CD14-positive monocyte (primary cell): Measurements from ENCODE around the gene PRMT5. TPM values are rescaled to one million over a fixed set of nuclear protein-coding genes. Genes with fewer than 3 reads are reported as not detected.

Source experiments
- DNase-seq, 3 donors: peaks; one replicate each; pipeline ENCODE4 v3.0.0-alpha.2; 2011 to 2022
- H2AFZ ChIP-seq: 2 replicates; pipeline ENCODE4 v1.6.0; 2012; ENCODE audit warnings: mild to moderate bottlenecking, low read depth, low read length, inconsistent platforms; ENCODE audit not compliant: insufficient read depth, poor library complexity, severe bottlenecking
- H3K27ac ChIP-seq, 2 donors: 1 replicate in 1 of 2; 2 replicates in 1 of 2; pipeline ENCODE4 v1.5.1; 2012 to 2013; ENCODE audit warnings: low read length in 2 of 2, control low read depth in 1 of 2, inconsistent platforms in 1 of 2, low read depth in 1 of 2, mild to moderate bottlenecking in 1 of 2
- H3K27me3 ChIP-seq, 2 donors: one replicate each; pipeline versions ENCODE4 v1.6.0 to v1.6.1; 2011 to 2013; ENCODE audit warnings: low read length in 2 of 2; ENCODE audit not compliant: control insufficient read depth in 2 of 2, insufficient read depth in 2 of 2
- H3K36me3 ChIP-seq, 2 donors: replicated peaks in 1 of 2; 1 replicate in 1 of 2; 2 replicates in 1 of 2; pipeline versions ENCODE4 v1.5.1 to v1.6.1; 2012 to 2013; ENCODE audit warnings: low read length in 2 of 2, control low read depth in 1 of 2, inconsistent platforms in 1 of 2, mild to moderate bottlenecking in 1 of 2; ENCODE audit not compliant: insufficient read depth in 2 of 2, control insufficient read depth in 1 of 2
- H3K4me1 ChIP-seq, 2 donors: 1 replicate in 1 of 2; 2 replicates in 1 of 2; pipeline versions ENCODE4 v1.5.1 to v1.6.1; 2012 to 2013; ENCODE audit warnings: low read length in 2 of 2, control low read depth in 1 of 2, inconsistent platforms in 1 of 2, mild to moderate bottlenecking in 1 of 2, moderate library complexity in 1 of 2; ENCODE audit not compliant: insufficient read depth in 2 of 2, control insufficient read depth in 1 of 2
- H3K4me2 ChIP-seq: replicated peaks from 2 replicates; pipeline ENCODE3; 2012; ENCODE audit warnings: low read length, moderate library complexity, mild to moderate bottlenecking; ENCODE audit not compliant: poor library complexity, severe bottlenecking; ENCODE audit errors: extremely low read depth
- H3K4me3 ChIP-seq, 3 experiments: fragments of 200-600 bp in 1 of 3; sonication (generic) in 1 of 3; replicated peaks in 1 of 3; 1 replicate in 2 of 3; 2 replicates in 1 of 3; pipeline ENCODE4 v1.5.1; 2011 to 2013; ENCODE audit warnings: low read length in 3 of 3, mild to moderate bottlenecking in 3 of 3, control low read depth in 2 of 3, low read depth in 2 of 3, inconsistent platforms in 1 of 3, moderate library complexity in 1 of 3
- H3K79me2 ChIP-seq: 2 replicates; pipeline ENCODE4 v1.6.0; 2012; ENCODE audit warnings: mild to moderate bottlenecking, control low read depth, inconsistent platforms, low read length, moderate library complexity; ENCODE audit not compliant: insufficient read depth
- H3K9ac ChIP-seq: 2 replicates; pipeline ENCODE4 v1.6.0; 2017; ENCODE audit warnings: low read length, mild to moderate bottlenecking; ENCODE audit not compliant: insufficient read depth, poor library complexity, severe bottlenecking
- H3K9me3 ChIP-seq, 2 donors: replicated peaks in 1 of 2; 1 replicate in 1 of 2; 2 replicates in 1 of 2; pipeline versions ENCODE4 v1.5.1 to v1.6.1; 2012 to 2013; ENCODE audit warnings: low read length in 2 of 2, control low read depth in 1 of 2; ENCODE audit not compliant: control insufficient read depth in 1 of 2, insufficient read depth in 1 of 2
- H4K20me1 ChIP-seq: 2 replicates; pipeline ENCODE4 v1.6.0; 2012; ENCODE audit warnings: mild to moderate bottlenecking, low read length, control low read depth, moderate library complexity; ENCODE audit not compliant: insufficient read depth
- H3K27ac Mint-ChIP-seq, 7 donors: one replicate each; pipeline ENCODE4 v1.8.0; 2020; ENCODE audit warnings: mild to moderate bottlenecking in 7 of 7, mixed read lengths in 7 of 7, moderate library complexity in 6 of 7, inconsistent platforms in 2 of 7
- H3K27me3 Mint-ChIP-seq, 3 donors: one replicate each; pipeline ENCODE4 v1.8.0; 2021 to 2022; ENCODE audit warnings: low read depth in 3 of 3, mild to moderate bottlenecking in 3 of 3, mixed read lengths in 3 of 3, moderate library complexity in 3 of 3, inconsistent platforms in 1 of 3
- H3K36me3 Mint-ChIP-seq, 2 donors: one replicate each; pipeline ENCODE4 v1.8.0; 2020; ENCODE audit warnings: mixed read lengths in 2 of 2, inconsistent platforms in 1 of 2, mild to moderate bottlenecking in 1 of 2
- H3K4me1 Mint-ChIP-seq: one replicate; pipeline ENCODE4 v1.8.0; 2020; ENCODE audit warnings: mild to moderate bottlenecking, mixed read lengths
- H3K4me3 Mint-ChIP-seq, 2 donors: one replicate each; pipeline ENCODE4 v1.8.0; 2020; ENCODE audit warnings: mild to moderate bottlenecking in 2 of 2, mixed read lengths in 2 of 2, moderate library complexity in 1 of 2
- H3K9me3 Mint-ChIP-seq, 7 donors: one replicate each; pipeline ENCODE4 v1.8.0; 2020 to 2022; ENCODE audit warnings: mixed read lengths in 7 of 7, mild to moderate bottlenecking in 6 of 7, moderate library complexity in 6 of 7, inconsistent platforms in 2 of 7
- CTCF ChIP-seq: fragments of 200-600 bp; IDR thresholded peaks from one replicate; pipeline ENCODE4 v1.8.0; 2022; ENCODE audit warnings: antibody characterized with exemption, mild to moderate bottlenecking
- WGBS: methylation state at CpG from one replicate; pipeline ENCODE4 v1.1.5; 2013; ENCODE audit warnings: missing lambda C conversion rate; ENCODE audit not compliant: insufficient coverage; 5-methylcytosine and 5-hydroxymethylcytosine counted together
- intact Hi-C, 2 donors: fragments of 100-400 bp; cut with micrococcal nuclease; formaldehyde crosslinking; loops; one replicate each; pipeline versions ENCODE4 v1.15.0 to v1.15.1; 2023
- polyA plus RNA-seq, 3 donors: library from polyadenylated mRNA; depleted of rRNA in 1 of 3; unstranded in 2 of 3; stranded (reverse) in 1 of 3; fragments of 300-500 nt in 2 of 3; fragments of >200 nt in 1 of 3; fragmentation: Illumina TruSeq in 2 of 3; gene quantifications; 1 replicate in 2 of 3; 2 replicates in 1 of 3; pipeline ENCODE4 v1.2.3, GENCODE V29; 2012 to 2021

PRMT5 gene
- polyA plus RNA-seq, 3 donors, result 38.7 to 44.4 (median 44.1) TPM

DNA sequence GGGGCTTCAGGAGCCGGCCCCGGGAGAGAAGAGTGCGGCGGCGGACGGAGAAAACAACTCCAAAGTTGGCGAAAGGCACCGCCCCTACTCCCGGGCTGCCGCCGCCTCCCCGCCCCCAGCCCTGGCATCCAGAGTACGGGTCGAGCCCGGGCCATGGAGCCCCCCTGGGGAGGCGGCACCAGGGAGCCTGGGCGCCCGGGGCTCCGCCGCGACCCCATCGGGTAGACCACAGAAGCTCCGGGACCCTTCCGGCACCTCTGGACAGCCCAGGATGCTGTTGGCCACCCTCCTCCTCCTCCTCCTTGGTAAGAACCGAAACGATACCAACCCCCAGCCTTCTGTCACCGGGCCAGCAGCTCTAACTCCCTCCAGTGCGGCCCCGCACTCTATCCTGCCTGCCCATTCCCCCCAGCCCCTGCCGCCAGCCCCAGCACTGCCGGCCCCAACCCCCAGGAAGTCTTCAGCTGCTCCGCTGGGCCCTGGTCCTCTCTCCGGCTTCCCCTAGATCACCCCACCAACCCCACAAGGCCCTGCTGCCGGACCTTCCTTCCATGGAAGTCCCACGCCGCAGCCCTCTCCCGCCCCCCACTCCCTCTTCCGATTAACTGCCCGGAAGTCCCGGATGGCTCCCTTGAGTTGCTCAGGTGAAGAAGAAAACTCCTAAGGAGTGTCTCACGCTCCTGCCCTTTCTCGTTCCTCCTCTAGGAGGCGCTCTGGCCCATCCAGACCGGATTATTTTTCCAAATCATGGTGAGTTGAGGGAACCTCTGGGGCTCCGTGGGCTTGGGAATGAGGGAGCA is 56.9 kb downstream of the PRMT5 start:
- Mint-ChIP-seq H3K36me3 (peaks cover 37 to 43% of the 10 kb centered on the region in 2 donors), H3K9me3 (peaks cover 0 to 2% (median 0%) of the 10 kb centered on the region in 7 donors), H3K27ac (peak overlapping the region in 6 of 7 donors; percentile 50 to 97 (median 90)), H3K4me3 (peak overlapping the region; percentile 83 to 92), H3K27me3 (peaks cover 0 to 2% (median 0%) of the 10 kb centered on the region in 3 donors), H3K4me1 (peaks cover 23% of the 10 kb centered on the region)
- Histone ChIP-seq H3K79me2 (peaks cover 23% of the 10 kb centered on the region), H3K27ac (peak overlapping the region; percentile 78 to 91), H3K9me3 (no peaks in the 10 kb centered on the region), H3K4me3 (peak overlapping the region; percentile 76 to 93 (median 90)), H3K4me1 (peaks cover 19 to 25% of the 10 kb centered on the region in 2 donors), H3K27me3 (no peaks in the 10 kb centered on the region), H3K9ac (peak overlapping the region; percentile 87), H4K20me1 (peaks cover 44% of the 10 kb centered on the region), H3K36me3 (peaks cover 36 to 43% of the 10 kb centered on the region in 2 donors), H3K4me2 (peak overlapping the region; percentile 82), H2AFZ (peak overlapping the region; percentile 92)
- peak; percentile 90 for TF ChIP-seq CTCF
- intact Hi-C loops, result loop anchor here in 1 of 2 donors (5.0 kb wide), 1 partner anchor 45 kb away; the partner anchor contains the start of gene RBM23
- DNase-seq, result peak; percentile 49 to 71 (median 68)
- under 1% methylated on average over 42 of the region's 45 CpGs for WGBS

DNA sequence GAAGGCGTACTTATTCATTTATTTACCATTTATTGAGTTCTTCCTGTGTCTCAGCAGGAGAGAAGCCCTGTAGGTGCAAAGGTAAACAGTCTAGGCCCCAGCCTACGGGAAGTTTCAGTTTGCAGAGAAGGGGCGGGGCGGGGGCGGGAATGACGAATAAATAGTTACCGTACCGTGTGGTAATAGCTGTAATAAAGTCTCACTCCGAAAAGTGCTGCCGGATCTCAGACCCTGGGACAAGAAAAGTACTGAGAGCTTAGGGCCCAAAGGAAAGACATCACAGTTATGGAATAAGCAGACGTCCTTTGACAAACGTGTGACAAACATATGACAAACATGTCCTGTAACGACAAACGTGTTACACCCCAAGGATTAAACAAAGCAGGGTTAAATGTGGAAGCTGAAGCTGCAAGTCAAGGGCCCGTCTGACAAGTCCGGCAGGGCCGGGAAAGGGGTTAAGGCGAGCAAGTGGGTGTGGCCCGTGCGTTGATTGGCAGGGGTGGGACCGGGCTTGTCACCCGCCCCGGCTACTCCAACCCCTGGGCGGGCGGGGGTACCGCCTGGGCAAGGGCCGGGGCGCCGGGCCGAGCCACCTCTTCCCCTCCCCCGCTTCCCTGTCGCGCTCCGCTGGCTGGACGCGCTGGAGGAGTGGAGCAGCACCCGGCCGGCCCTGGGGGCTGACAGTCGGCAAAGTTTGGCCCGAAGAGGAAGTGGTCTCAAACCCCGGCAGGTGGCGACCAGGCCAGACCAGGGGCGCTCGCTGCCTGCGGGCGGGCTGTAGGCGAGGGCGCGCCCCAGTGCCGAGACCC is 57.7 kb downstream of the PRMT5 start, which contains the start of gene LRP10:
LRP10 (plus strand) TSS at position 517 of the 809 bp plus-strand sequence. CDS start 564 bp downstream, outside the sequence.
- peak within 1 kb of the TSS; percentile 83 to 92 for H3K4me3 Mint-ChIP-seq
- H3K27me3 Mint-ChIP-seq, result peaks cover 0 to 3% (median 2%) of the 10 kb centered on the region in 3 donors
- Histone ChIP-seq H3K79me2 (peaks cover 23% of the 10 kb centered on the region), H3K9ac (peak within 1 kb of the TSS; percentile 87), H3K4me2 (peak within 1 kb of the TSS; percentile 82), H2AFZ (peak within 1 kb of the TSS; percentile 92), H3K27ac (peak within 1 kb of the TSS; percentile 78 to 91), H3K27me3 (no peaks in the 10 kb centered on the region), H3K9me3 (no peaks in the 10 kb centered on the region), H3K4me1 (peaks cover 19 to 25% of the 10 kb centered on the region in 2 donors), H4K20me1 (peaks cover 37% of the 10 kb centered on the region), H3K36me3 (peaks cover 28 to 35% of the 10 kb centered on the region in 2 donors), H3K4me3 (peak within 1 kb of the TSS; percentile 76 to 93 (median 90))
- intact Hi-C loops, result loop anchor here in 1 of 2 donors (5.0 kb wide), 1 partner anchor 46 kb away; the partner anchor contains the start of gene RBM23
- DNase-seq, result peak; percentile 76 to 80 (median 77)
- peaks cover 0 to 2% (median 0%) of the 10 kb centered on the region in 7 donors for H3K9me3 Mint-ChIP-seq
- H3K4me1 Mint-ChIP-seq, result peaks cover 23% of the 10 kb centered on the region
- under 1% methylated on average over 46 of the region's 50 CpGs for WGBS
- no peak for TF ChIP-seq CTCF
- H3K27ac Mint-ChIP-seq, result peak within 1 kb of the TSS; percentile 94 to 98 (median 97)
- peaks cover 30 to 35% of the 10 kb centered on the region in 2 donors for H3K36me3 Mint-ChIP-seq
